Progenitor cell of endocrine pancreas (in vitro differentiated cells): Measurements from ENCODE around the gene CMTM8. TPM values are rescaled to one million over a fixed set of nuclear protein-coding genes. Genes with fewer than 3 reads are reported as not detected.

ENCODE experiments used
- DNase-seq: peaks from one replicate; pipeline ENCODE4 v3.0.0; 2021; ENCODE audit warnings: low spot score; ENCODE audit not compliant: unreplicated experiment
- H3K27ac Mint-ChIP-seq: 2 replicates; pipeline ENCODE4 v1.8.0; 2021; ENCODE audit warnings: mild to moderate bottlenecking, moderate library complexity, mixed read lengths
- H3K27me3 Mint-ChIP-seq: 2 replicates; pipeline ENCODE4 v1.8.0; 2021; ENCODE audit warnings: mixed read lengths
- H3K36me3 Mint-ChIP-seq: 2 replicates; pipeline ENCODE4 v1.8.0; 2022; ENCODE audit warnings: mixed read lengths; ENCODE audit not compliant: insufficient read depth
- H3K4me1 Mint-ChIP-seq: 2 replicates; pipeline ENCODE4 v1.8.0; 2021; ENCODE audit warnings: low read depth, mixed read lengths
- H3K4me3 Mint-ChIP-seq: 2 replicates; pipeline ENCODE4 v1.8.0; 2021; ENCODE audit warnings: low read depth, mild to moderate bottlenecking, moderate library complexity, mixed read lengths
- H3K9me3 Mint-ChIP-seq: 2 replicates; pipeline ENCODE4 v1.8.0; 2021; ENCODE audit warnings: low read depth, mixed read lengths
- total RNA-seq: library from RNA; stranded (reverse); gene quantifications from 2 replicates; pipeline ENCODE4 v1.2.1, GENCODE V29; 2021
- TF ChIP-seq, protein P1 (sequence below): fragments of 200-600 bp; sonication (generic); IDR thresholded peaks from one replicate; pipeline ENCODE4 v1.5.0; 2021; ENCODE audit warnings: antibody characterized with exemption, mild to moderate bottlenecking; ENCODE audit not compliant: unreplicated experiment

The CMTM8 gene
- total RNA-seq, 1 donor from 2014 or later, result 39.1 TPM

DNA sequence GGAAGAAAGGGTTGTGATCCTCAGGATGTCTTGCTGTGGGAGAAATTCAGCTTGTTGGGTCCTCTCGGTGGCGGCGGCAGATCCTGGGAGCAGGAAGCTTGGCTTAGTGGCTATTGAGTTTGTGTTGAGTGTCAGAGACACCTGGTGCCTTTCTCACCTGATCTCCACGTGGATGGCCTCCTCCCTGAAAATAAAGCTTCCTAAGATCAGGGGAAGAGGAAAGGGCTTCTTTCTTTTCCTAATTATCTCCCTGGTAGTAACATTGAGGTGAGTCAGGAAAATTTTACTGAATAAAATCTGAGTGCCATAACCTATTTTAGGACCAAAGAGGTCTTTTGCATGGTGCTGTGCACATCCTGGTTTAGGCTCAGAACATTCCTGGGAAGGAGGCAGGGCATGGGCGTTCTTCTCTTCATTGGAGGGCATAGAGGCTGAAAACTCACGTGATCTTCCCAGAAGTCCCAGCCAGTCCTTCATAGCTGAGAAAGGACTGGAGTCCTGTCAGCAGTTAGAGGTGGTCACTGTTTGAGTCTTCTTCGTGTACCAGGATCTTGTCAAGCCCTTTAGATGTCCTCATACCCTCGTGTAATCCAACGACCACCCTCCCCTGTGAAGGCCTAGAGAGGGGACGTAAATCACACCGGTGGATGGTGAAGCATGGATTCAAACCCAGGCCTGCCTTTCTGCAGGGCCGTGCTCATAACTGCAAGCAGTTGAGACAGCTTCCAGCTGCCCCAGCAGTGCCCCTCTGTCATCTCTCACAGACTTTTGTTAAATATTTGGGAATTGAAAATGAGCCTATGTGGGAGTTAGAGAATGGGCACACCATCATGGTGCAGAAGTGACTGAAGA, 1.1 kb downstream of the CMTM8 start:
- DNase-seq, result no peak
- Mint-ChIP-seq H3K9me3 (no peaks in the 10 kb centered on the region), H3K36me3 (peaks cover 16% of the 10 kb centered on the region), H3K27me3 (no peaks in the 10 kb centered on the region), H3K27ac (peak overlapping the region; percentile 96), H3K4me1 (peaks cover 48% of the 10 kb centered on the region), H3K4me3 (peak overlapping the region; percentile 90)
- TF ChIP-seq, protein P1, sequence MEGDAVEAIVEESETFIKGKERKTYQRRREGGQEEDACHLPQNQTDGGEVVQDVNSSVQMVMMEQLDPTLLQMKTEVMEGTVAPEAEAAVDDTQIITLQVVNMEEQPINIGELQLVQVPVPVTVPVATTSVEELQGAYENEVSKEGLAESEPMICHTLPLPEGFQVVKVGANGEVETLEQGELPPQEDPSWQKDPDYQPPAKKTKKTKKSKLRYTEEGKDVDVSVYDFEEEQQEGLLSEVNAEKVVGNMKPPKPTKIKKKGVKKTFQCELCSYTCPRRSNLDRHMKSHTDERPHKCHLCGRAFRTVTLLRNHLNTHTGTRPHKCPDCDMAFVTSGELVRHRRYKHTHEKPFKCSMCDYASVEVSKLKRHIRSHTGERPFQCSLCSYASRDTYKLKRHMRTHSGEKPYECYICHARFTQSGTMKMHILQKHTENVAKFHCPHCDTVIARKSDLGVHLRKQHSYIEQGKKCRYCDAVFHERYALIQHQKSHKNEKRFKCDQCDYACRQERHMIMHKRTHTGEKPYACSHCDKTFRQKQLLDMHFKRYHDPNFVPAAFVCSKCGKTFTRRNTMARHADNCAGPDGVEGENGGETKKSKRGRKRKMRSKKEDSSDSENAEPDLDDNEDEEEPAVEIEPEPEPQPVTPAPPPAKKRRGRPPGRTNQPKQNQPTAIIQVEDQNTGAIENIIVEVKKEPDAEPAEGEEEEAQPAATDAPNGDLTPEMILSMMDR, result no peak

DNA sequence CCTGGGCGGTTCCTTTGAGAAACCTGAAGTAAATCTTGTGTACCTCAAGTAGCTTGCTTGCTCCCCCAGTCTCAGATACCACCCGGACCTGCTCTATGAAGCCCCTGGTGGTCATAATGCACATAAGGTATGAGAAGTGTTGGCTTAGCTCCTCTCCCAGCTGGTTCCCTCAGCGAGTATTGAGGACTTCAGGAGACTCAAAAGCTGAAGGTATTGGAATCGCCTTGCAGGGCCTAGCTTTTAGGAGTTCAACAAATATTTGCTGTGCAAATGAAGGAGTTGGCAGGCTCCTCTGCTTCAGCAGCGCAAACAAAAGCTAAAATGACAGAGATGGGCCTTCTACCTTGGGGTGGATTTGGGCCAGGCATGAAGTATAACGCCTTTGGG, 1.7 kb downstream of the CMTM8 start:
- Mint-ChIP-seq H3K27ac (peak overlapping the region; percentile 96), H3K27me3 (no peaks in the 10 kb centered on the region), H3K36me3 (peaks cover 17% of the 10 kb centered on the region), H3K9me3 (no peaks in the 10 kb centered on the region), H3K4me3 (peak overlapping the region; percentile 90), H3K4me1 (peaks cover 54% of the 10 kb centered on the region)
- TF ChIP-seq, protein P1, result peak; percentile 73
- peak; percentile 29 for DNase-seq

DNA sequence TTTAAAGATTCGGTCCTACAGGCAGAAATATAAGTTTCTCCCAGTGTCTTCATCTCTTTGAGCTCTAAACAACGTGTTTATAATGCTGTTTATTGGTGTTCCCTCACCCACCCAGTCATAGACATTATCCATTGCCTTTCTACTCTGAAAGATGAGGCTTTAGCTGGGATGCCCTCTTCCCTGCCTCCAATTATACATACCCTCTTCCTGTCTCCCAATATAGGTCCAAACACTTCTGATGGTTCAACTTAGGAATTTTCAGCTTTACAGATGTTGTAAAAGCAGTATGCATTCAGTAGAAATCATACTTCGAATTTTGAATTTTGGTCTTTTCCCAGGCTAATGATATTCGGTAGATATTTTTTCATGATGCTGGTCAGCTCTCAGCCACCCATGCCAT, 2.6 kb downstream of the CMTM8 start:
- Mint-ChIP-seq H3K36me3 (peaks cover 15% of the 10 kb centered on the region), H3K9me3 (no peaks in the 10 kb centered on the region), H3K27me3 (no peaks in the 10 kb centered on the region), H3K27ac (no peak overlapping the region), H3K4me3 (peak overlapping the region; percentile 90), H3K4me1 (peaks cover 59% of the 10 kb centered on the region)
- TF ChIP-seq, protein P1, result no peak
- no peak for DNase-seq

DNA sequence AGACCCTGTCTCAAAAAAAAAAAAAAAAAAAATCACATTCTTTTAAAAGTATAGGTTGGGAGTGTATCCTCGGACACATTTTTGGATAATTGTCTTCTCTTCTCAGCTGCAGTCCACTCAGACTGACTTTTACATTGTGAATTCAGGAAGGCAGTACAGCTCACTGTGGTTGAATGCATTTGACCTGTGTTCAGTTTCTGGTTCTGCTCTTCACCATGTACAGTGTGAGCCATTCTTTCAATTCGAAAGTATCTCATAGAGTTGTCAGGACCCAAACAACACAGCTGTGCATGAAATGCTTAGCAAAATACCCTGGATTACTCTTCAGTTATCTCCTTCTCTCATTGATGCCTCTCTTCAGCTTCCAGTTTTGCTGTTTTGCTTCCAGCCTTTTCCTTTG, 5.0 kb downstream of the CMTM8 start:
- no peak for DNase-seq
- no peak overlapping the region for H3K27ac Mint-ChIP-seq
- TF ChIP-seq, protein P1, result no peak
- H3K4me1 Mint-ChIP-seq, result peaks cover 47% of the 10 kb centered on the region
- H3K9me3 Mint-ChIP-seq, result no peaks in the 10 kb centered on the region
- H3K36me3 Mint-ChIP-seq, result peaks cover 18% of the 10 kb centered on the region
- no peak overlapping the region for H3K4me3 Mint-ChIP-seq
- H3K27me3 Mint-ChIP-seq, result no peaks in the 10 kb centered on the region

DNA sequence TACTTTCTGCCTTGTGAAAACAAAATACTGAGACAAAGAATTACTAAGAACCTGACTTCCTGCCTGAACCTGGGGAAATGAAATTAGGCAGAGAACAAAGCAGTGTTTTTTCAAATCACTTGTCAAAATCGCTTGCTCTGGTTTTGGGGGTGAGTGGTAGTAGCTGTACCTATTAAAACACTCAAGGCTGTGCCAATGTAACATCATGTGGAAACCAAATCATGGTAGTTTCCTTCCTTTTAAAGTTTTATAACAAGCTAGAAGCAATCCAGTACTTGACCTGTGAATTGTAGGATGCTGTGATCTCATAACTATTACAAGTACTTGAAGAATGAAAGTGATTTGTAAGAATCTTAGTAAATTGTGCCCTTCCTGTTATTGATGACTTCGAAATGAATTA, 6.7 kb downstream of the CMTM8 start:
- Mint-ChIP-seq H3K27me3 (no peaks in the 10 kb centered on the region), H3K9me3 (peaks cover 7% of the 10 kb centered on the region), H3K36me3 (peaks cover 26% of the 10 kb centered on the region)

More for the DNA sequence above, 6.7 kb downstream of the CMTM8 start:
- no peak overlapping the region for H3K27ac Mint-ChIP-seq
- H3K4me1 Mint-ChIP-seq, result peaks cover 40% of the 10 kb centered on the region
- DNase-seq, result no peak
- H3K4me3 Mint-ChIP-seq, result no peak overlapping the region
- TF ChIP-seq, protein P1, result no peak
